Epidermal melanocyte (primary cell): ENCODE data around the gene LAD1.

Experiments
- DNase-seq: peaks from one replicate; pipeline ENCODE4 v3.0.0; 2011; ENCODE audit warnings: low spot score; ENCODE audit not compliant: insufficient read length

The LAD1 gene, protein sequence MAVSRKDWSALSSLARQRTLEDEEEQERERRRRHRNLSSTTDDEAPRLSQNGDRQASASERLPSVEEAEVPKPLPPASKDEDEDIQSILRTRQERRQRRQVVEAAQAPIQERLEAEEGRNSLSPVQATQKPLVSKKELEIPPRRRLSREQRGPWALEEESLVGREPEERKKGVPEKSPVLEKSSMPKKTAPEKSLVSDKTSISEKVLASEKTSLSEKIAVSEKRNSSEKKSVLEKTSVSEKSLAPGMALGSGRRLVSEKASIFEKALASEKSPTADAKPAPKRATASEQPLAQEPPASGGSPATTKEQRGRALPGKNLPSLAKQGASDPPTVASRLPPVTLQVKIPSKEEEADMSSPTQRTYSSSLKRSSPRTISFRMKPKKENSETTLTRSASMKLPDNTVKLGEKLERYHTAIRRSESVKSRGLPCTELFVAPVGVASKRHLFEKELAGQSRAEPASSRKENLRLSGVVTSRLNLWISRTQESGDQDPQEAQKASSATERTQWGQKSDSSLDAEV

GRCh38 chr1:201399018-201399351, at the start of gene LAD1:
LAD1 (minus strand) TSS chr1:201399324; CDS start chr1:201399306, 18 bp downstream.
- no peak for DNase-seq

DNA sequence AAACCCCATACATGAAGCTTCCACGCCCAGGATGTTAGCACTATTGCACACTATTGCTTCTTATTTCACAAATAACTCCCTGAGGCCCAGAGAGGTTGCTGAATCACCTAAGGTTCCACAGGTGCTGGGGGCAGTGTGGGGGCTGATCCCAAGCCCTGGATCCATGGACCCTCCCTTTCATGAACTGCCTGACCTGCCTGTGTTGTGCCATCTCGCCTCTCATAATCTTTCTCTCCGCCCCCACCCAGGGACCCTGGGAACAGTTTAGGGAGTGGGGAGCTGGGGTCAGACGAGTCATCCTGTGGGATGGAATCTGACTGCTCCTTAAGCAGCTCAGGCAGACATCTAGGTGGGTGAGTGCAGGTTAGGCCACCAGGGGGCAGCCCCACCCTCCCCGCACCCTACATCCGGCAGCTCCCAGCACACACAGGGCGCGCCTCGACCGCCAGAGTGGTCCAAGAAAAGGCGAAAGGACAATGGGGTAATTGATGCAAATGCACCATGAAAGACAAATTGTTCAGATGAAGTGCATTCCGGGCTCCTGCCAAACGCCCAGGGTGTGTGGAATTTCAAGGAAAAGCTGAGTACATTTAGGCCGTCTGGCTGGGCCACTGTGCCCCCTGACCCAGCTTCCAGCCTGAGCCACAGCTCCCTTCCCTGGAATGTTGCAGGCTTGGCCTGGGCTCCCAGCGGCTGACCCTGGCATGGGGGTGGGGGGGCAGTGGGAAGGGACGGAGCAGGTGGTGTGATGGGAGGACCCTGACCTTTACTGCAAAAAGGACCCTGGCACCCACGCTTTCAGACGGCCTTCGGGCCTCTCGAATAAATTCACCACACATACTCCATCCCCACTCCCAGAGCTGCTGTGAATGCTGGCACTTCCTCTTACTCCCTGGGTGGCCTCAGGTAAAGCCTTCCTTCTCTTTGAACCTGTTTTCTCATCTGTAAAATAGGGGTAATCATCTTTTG, 49.1 kb upstream of the LAD1 start:
- peak; percentile 81 for DNase-seq

GRCh38 chr1:201445310-201445709, 46.2 kb upstream of the LAD1 start:
- no peak for DNase-seq

DNA sequence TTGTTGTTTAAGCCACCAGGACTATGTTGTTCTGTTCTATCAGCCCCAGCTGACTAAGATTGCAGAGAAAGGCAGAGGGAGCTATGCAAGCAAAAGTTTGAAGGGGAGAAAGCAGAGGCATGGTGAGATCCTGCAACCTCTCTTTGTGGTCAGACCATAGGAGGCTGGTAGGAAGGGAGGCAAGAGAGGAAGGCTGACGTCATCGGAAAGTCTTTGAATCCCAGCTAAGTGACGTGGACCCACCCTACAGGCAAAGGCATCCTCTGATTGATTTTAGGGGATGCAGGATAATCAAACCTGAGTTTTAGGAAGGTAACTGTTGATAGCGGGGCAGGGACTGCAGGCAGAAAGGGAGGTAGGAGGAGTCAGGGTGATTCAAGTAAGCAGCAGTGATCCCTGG, 45.7 kb upstream of the LAD1 start:
- no peak for DNase-seq

DNA sequence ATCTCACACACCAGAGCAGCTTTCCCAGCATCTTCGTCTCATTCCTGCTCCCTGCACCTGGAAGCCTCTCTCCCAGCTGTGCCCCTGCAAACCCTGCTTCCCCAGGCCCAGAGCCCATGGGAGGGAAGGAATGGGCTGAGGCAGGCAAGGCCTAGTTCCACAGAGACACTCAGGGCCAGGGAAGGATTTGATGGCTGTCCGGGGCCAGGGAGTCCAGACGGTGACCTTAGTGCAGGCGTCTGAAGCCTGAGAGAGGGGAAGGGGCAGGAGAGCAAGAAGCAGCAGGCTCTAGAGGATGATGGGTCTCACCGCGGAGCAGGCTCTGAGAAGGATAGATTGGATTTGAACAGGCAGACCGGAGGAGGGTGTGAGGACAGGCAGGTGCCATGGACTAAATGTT, 44.6 kb upstream of the LAD1 start:
- no peak for DNase-seq

DNA sequence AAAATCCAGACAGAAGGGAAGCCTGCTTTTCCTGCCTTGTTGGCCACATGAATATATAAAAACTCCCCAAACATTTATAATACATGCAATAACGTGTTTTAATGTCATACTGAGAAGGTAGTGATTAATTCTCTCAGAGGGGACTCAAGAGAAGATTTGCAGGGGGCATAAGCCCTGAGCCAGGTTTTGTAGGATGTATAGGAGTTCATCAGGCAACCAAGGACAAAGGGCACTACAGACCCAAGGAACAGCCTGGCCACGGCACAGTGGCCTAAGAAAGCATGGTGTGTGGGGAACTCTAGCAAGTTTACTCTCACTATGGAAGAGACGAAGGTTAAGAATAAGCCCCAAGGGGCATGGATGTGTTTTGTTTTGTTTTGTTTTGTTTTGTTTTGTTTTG, 37.8 kb upstream of the LAD1 start:
- no peak for DNase-seq

DNA sequence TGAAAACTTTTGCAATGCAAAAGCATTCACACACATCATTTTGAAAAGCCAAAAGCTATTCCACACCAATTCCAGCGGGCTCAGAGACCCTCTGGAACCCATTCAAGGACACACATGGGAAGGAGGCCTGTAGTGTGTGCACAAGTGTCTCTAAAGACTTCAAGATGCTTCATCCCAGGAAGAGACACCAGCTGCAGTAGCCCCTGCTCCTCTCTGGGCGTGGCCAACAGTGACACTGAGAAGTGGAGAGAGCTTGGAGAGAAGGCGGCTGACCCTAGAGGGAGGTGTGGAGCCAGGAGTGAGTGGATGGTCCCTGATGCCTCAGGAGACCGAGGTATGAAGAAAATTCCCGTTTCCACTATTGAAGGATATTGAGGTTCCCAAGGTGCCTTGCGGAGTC, 37.3 kb upstream of the LAD1 start:
- no peak for DNase-seq

DNA sequence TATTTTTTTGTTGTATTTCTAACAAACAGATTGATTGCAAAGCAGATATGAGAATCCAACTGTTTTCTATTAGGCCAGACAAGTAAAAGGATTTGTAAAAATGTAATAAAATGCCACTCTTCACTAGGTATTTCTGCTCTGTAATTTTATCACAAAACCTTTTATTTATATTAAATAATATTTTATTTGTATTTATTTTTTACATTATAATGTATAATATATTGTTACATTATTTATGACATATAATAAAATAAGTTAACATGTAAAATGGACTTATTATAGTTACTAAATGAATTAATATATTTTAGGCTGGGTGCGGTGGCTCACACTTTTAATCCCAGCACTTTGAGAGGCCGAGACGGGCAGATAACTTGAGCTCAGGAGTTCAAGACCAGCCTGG, 35.1 kb upstream of the LAD1 start:
- no peak for DNase-seq

GRCh38 chr1:201433609-201434008, 34.5 kb upstream of the LAD1 start:
- DNase-seq, result no peak

DNA sequence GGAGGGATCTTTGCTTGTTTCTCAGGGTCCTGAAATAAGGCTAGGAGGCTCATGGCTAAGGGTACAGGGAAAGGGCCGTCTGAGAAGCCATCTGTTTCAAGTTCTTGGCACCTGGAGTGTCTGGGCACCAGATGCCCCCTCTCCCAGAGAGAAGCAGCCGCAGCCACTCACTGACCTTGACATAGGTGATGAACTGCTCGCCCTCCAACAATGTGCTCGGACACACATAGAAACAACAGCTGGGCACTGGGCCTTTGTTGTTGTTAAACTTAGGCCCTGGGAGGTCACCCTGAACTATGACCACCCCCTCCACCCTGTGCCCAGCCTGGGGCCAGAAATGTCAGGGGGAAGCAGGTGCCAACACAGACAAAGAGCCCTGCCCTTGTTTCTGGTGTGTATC, 31.7 kb upstream of the LAD1 start:
- no peak for DNase-seq

DNA sequence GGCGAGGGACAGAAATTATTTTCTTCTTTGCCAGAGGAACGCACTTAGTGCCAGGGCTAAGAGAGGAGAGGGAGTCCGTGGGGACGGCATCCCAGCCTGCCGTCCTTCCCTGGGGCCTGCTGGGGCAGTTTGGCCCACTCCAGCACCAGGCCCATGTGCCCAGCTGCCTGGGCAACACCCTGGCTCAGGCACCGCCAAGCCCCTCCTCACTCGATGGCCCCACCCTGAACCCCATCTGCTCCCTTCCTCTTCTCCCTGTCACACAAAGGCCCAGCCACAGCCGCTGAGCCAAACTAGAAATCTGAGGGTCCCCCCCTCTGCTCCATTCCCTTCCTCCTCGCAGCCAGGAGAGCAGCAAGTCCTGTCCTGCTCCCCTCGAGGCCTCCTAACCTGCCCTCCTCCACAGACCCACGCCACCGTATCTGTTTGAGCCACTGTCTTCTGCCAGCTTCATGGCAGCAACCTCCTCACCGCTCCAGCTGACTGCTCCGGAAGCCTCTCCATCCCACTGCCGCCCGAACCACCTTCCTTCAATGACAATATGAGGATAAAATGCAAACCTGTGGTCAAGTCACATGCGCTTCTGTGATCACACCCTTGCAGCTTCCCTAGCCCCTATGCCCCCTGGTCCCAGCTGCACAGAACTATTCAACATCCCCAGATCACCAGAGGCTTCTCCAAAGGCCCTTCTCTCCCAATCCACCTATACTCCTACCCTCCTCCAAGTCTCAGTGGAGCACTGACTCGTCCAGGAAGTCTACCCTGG, 30.8 kb upstream of the LAD1 start:
- DNase-seq, result no peak

DNA sequence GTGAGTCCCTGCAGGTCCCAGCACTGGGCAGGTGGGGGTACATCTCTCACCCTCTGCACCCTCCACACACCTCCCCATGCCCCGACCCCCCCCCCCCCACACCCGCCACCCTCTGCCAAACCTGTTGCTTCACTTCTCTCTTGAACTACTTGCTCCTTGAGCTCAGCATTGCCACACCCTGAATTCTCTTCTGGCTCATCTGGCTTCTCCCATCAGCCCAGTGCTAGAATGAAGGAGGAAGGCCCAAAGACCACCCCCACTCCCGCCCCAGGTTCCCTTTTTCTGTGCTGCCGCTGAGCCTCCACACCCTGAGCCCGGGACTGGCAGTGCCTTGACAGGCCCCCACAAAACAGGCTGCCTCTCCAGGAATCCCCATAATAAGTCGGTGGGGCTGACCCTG, 28.8 kb upstream of the LAD1 start:
- no peak for DNase-seq

DNA sequence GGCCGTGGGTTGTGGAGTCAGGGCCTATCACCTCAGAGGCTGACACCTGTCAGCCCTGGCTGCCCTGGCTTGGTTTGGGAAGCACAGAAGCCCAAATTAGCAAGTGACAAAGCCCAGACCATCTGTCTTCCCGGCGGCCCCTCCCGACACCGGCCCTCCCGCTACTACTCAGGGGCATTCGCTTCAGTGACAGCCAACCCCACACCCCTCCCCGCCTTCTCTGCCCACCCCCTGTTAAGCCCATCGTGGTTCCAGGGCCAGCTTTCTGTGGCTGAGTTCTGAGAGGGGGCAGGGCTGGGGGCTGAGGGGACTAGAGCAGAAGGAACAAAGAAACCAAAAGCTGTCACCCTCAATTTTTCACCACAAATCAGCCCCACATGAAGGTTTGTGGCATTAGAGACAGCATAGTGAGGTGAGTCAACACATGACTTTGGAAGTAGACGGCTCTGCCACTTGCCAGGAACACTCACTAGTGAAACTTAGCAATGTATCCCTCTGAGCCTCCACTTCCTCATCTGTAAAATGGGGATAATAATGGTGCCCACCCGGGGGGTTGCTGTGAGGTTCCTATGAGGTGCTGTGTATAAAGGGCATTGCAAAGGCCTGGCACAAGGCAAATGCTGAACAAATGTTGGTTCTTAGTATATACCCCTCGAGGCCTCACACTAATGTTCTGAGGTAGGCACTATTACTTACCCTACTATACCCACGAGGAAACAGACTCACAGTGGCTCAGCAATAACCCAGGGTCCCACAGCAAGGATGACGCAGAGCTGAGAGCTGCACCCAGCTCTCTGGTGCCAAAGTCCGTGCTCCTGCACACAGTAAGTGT, 27.6 kb upstream of the LAD1 start:
- DNase-seq, result no peak

DNA sequence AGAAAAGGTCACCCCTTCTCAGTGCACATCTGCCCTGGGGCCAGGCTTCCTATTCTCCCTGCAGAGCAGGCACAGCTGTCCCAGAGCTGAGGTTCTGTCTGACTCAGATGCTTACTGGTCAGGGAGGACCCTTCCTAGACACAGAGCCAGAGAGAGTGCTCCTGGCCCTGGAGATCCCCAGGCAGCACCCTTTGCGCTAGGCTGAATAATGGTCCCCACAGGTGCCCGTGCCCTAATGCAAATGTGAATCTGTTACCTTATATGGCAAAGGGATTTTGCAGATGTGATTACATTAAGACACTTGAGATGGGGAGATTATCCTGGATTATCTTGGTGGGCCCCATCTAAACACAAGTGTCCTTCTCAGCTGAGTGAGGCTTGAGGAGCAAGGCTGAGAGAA, 25.0 kb upstream of the LAD1 start:
- no peak for DNase-seq

GRCh38 chr1:201423655-201424054, 24.5 kb upstream of the LAD1 start:
- no peak for DNase-seq

- no peak for DNase-seq
These were observed 23.4 kb upstream of the LAD1 start for GRCh38 chr1:201422436-201423030.

- no peak for DNase-seq
These were observed 22.9 kb upstream of the LAD1 start for GRCh38 chr1:201422026-201422425.

DNA sequence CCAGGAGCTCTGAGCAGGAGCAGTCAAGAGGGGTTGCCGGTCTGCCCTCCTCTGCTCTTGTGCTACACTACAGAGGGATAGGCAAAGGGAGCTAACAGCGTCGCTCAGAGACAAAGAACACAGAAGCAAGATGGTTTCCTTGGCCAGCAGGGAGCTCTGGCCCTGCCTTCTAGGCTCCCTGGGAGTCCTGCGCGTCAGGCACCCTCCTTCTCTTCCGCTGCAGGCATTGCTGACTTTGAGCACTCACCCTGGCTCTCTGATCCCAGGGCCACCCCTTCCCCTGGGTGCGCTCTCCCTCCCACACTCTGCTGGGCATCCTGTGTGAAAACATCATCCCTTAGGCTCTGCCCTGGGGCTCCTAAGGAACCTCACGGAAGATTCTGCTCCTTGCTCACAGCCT, 21.9 kb upstream of the LAD1 start:
- DNase-seq, result no peak

DNA sequence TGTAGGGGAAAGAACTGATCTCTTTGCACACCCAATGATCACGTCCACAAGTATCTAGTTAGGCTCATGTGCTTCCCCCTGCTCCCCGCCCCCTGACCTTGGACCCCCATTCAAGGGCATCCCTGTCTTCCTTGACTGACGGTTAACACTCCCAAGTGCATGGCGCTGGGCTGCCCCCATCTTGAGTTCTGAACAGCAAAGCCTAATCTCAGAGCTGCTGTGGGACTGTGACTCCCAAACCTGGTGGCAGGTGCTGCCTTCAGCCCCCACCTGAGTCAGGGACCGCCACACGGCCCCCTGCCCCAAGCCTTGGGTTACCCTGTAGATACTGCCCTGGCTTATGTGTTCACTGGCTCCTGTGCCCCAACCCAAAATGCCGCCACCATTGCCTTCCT, 21.5 kb upstream of the LAD1 start:
- DNase-seq, result no peak
